K562 (cell line): ENCODE measurements around the gene TACSTD2. TPM values are rescaled to one million over a fixed set of nuclear protein-coding genes. Genes with fewer than 3 reads are reported as not detected.

Experiments used
- ARID2 ChIP-seq: fragments of 450-650 bp; IDR thresholded peaks from 2 replicates; pipeline ENCODE4 v1.6.1; 2017; ENCODE audit warnings: antibody characterized with exemption, mild to moderate bottlenecking
- FOSL1 ChIP-seq: fragments of 200-800 bp; sonication (Bioruptor generic); conservative IDR thresholded peaks from 2 replicates; pipeline ENCODE4 v1.6.1; 2016; ENCODE audit warnings: missing genetic modification characterization, missing compliant biosample characterization
- FOXP1 ChIP-seq: sonication (generic); formaldehyde crosslinking; IDR thresholded peaks from 2 replicates; pipeline ENCODE4 v1.8.0; 2022; ENCODE audit warnings: mild to moderate bottlenecking, missing genetic modification reagents
- MEF2A ChIP-seq: IDR thresholded peaks from 2 replicates; pipeline ENCODE4 v1.6.1; 2011; ENCODE audit warnings: low read depth, mild to moderate bottlenecking, low read length, moderate library complexity; ENCODE audit not compliant: control insufficient read depth
- PHF21A ChIP-seq: fragments of 450-650 bp; IDR thresholded peaks from 2 replicates; pipeline ENCODE4 v1.6.1; 2017; ENCODE audit warnings: low read depth, borderline replicate concordance
- RAD51 ChIP-seq: fragments of 450-650 bp; IDR thresholded peaks from 2 replicates; pipeline ENCODE4 v1.7.1; 2016; ENCODE audit warnings: low read depth, mild to moderate bottlenecking, borderline replicate concordance
- ZKSCAN1 ChIP-seq: fragments of 150-350 bp; IDR thresholded peaks from 2 replicates; pipeline ENCODE4 v1.6.1; 2016; ENCODE audit warnings: low read depth, low read length
- ZNF274 ChIP-seq: IDR thresholded peaks from 2 replicates; pipeline ENCODE4 v1.6.1; 2011; ENCODE audit warnings: low read depth, mild to moderate bottlenecking, low read length, moderate library complexity, borderline replicate concordance
- ZNF445 ChIP-seq: fragments of 250-450 bp; sonication (Bioruptor Pico); IDR thresholded peaks from 2 replicates; pipeline ENCODE4 v1.4.0; 2020; ENCODE audit warnings: low read depth, mild to moderate bottlenecking, moderate library complexity
- ZNF780A ChIP-seq: fragments of 250-450 bp; sonication (Bioruptor Pico); IDR thresholded peaks from 2 replicates; pipeline ENCODE4 v1.5.0; 2021; ENCODE audit warnings: mild to moderate bottlenecking
- polyA plus RNA-seq, 8 experiments: library from polyadenylated mRNA; depleted of rRNA in 4 of 8; stranded (reverse) in 5 of 8; unstranded in 3 of 8; fragments of >200 nt; fragmentation: Nextera tagmentation in 2 of 8; fragmentation: Illumina TruSeq in 1 of 8; extraction: Ambion mirVana in 2 of 8; extraction: Trizol in 1 of 8; gene quantifications; 2 replicates each; pipeline versions ENCODE4 v1.2.1 to v1.2.3, GENCODE V29; 2011 to 2014; ENCODE audit warnings: inconsistent platforms in 1 of 8, missing spikeins in 1 of 8
- total RNA-seq, 7 experiments: library from RNA; depleted of rRNA in 6 of 7; stranded (reverse); fragments of >200 nt in 6 of 7; fragmentation: Illumina TruSeq in 2 of 7; extraction: Trizol in 2 of 7; gene quantifications; 2 replicates each; pipeline versions ENCODE4 v1.2.1 to v1.2.3, GENCODE V29; 2011 to 2021; ENCODE audit warnings: low replicate concordance in 1 of 7
- TF ChIP-seq, protein P1 (sequence below): sonication (generic); formaldehyde crosslinking; IDR thresholded peaks from 2 replicates; pipeline ENCODE4 v1.8.0; 2022; ENCODE audit warnings: missing genetic modification reagents, mild to moderate bottlenecking, borderline replicate concordance
- TF ChIP-seq, protein P2 (sequence below): fragments of 450-650 bp; IDR thresholded peaks from 2 replicates; pipeline ENCODE4 v1.6.1; 2016; ENCODE audit warnings: missing biosample characterization, missing genetic modification characterization
- TF ChIP-seq, protein P3 (sequence below): fragments of 450-650 bp; formaldehyde crosslinking; IDR thresholded peaks from 2 replicates; pipeline ENCODE4 v1.4.0; 2020; ENCODE audit warnings: mild to moderate bottlenecking, moderate library complexity
- TF ChIP-seq, protein P4 (sequence below): sonication (generic); formaldehyde crosslinking; IDR thresholded peaks from 2 replicates; pipeline ENCODE4 v1.5.0; 2020; ENCODE audit warnings: missing genetic modification reagents
- TF ChIP-seq, protein P5 (sequence below), 2 experiments: fragments of 150-350 bp in 1 of 2; IDR thresholded peaks; 2 replicates each; pipeline ENCODE4 v1.6.1; 2012 to 2016; ENCODE audit warnings: low read depth in 2 of 2, low read length in 2 of 2, mild to moderate bottlenecking in 1 of 2, moderate library complexity in 1 of 2
- TF ChIP-seq, protein P6 (sequence below), 2 experiments: fragments of 450-650 bp in 1 of 2; sonication (generic) in 1 of 2; formaldehyde crosslinking; conservative IDR thresholded peaks; 2 replicates each; pipeline versions ENCODE4 v1.4.0 to v1.8.1; 2020 to 2022; ENCODE audit warnings: mild to moderate bottlenecking in 1 of 2, missing genetic modification reagents in 1 of 2

Gene TACSTD2
- total and polyA plus RNA-seq, 9 of the 15 experiments (the other 6 are each of a cell fraction or from before 2014, with no cell fraction given) = 0.04 to 0.31 TPM; not detected in 7

DNA sequence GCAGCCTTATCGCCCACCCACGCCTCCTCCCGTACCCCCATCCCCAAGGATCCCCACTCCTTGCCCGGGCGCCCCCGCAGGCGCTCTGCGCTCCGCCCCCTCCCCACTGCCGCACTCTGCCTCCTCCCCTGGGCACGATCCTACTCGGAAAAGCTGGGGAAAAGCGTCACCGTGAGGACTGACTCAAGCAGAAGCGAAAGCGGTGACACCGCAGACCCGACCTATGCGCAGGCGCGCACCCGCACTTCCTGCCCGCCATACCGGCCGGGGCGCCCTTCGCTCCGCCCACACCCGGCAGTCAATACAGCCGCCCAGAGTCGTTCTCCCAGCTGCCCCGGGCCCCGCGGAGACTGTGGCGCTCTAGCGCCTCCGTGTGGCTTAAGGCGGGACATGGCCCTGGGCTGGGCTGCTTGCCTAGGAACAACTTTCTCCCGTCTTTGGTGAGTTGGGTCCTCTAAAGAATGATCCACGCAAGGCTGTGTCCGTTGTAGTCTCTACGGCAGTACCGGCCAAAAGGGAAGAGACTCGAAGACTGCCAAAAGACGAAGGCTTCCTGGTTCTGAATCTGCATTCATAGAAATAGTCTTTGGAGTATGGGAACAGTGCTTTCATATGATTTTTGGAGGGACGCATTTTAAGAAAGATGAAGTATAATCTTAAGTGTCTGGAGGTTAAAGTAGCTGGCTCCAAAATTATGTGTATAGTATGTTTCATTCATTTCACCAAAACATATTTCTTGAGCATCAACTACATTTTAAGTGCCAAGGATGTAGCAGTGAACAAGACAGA is 30.3 kb downstream of the TACSTD2 start, which contains the start of gene OMA1 (continued):
- TF ChIP-seq, protein P1, sequence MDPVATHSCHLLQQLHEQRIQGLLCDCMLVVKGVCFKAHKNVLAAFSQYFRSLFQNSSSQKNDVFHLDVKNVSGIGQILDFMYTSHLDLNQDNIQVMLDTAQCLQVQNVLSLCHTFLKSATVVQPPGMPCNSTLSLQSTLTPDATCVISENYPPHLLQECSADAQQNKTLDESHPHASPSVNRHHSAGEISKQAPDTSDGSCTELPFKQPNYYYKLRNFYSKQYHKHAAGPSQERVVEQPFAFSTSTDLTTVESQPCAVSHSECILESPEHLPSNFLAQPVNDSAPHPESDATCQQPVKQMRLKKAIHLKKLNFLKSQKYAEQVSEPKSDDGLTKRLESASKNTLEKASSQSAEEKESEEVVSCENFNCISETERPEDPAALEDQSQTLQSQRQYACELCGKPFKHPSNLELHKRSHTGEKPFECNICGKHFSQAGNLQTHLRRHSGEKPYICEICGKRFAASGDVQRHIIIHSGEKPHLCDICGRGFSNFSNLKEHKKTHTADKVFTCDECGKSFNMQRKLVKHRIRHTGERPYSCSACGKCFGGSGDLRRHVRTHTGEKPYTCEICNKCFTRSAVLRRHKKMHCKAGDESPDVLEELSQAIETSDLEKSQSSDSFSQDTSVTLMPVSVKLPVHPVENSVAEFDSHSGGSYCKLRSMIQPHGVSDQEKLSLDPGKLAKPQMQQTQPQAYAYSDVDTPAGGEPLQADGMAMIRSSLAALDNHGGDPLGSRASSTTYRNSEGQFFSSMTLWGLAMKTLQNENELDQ (CRISPR knock-in tag) = no peak
- TF ChIP-seq, protein P2, sequence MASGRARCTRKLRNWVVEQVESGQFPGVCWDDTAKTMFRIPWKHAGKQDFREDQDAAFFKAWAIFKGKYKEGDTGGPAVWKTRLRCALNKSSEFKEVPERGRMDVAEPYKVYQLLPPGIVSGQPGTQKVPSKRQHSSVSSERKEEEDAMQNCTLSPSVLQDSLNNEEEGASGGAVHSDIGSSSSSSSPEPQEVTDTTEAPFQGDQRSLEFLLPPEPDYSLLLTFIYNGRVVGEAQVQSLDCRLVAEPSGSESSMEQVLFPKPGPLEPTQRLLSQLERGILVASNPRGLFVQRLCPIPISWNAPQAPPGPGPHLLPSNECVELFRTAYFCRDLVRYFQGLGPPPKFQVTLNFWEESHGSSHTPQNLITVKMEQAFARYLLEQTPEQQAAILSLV (tag) = no peak
- TF ChIP-seq FOXP1 (CRISPR knock-in tag) = no peak
- TF ChIP-seq, protein P3, sequence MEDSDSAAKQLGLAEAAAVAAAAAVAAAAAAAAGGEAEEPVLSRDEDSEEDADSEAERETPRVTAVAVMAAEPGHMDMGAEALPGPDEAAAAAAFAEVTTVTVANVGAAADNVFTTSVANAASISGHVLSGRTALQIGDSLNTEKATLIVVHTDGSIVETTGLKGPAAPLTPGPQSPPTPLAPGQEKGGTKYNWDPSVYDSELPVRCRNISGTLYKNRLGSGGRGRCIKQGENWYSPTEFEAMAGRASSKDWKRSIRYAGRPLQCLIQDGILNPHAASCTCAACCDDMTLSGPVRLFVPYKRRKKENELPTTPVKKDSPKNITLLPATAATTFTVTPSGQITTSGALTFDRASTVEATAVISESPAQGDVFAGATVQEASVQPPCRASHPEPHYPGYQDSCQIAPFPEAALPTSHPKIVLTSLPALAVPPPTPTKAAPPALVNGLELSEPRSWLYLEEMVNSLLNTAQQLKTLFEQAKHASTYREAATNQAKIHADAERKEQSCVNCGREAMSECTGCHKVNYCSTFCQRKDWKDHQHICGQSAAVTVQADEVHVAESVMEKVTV = peak; percentile 84
- TF ChIP-seq ZKSCAN1 = peak; percentile 60; the same call in 1 of the 2 replicates
- no peak for TF ChIP-seq ZNF445 (CRISPR knock-in tag)
- no peak for TF ChIP-seq RAD51
- peak; percentile 93 for TF ChIP-seq ARID2
- TF ChIP-seq FOSL1 = no peak; the same call in 1 of the 2 replicates
- TF ChIP-seq, protein P4, sequence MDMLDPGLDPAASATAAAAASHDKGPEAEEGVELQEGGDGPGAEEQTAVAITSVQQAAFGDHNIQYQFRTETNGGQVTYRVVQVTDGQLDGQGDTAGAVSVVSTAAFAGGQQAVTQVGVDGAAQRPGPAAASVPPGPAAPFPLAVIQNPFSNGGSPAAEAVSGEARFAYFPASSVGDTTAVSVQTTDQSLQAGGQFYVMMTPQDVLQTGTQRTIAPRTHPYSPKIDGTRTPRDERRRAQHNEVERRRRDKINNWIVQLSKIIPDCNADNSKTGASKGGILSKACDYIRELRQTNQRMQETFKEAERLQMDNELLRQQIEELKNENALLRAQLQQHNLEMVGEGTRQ (CRISPR knock-in tag) = no peak
- no peak for TF ChIP-seq MEF2A
- TF ChIP-seq, protein P5, sequence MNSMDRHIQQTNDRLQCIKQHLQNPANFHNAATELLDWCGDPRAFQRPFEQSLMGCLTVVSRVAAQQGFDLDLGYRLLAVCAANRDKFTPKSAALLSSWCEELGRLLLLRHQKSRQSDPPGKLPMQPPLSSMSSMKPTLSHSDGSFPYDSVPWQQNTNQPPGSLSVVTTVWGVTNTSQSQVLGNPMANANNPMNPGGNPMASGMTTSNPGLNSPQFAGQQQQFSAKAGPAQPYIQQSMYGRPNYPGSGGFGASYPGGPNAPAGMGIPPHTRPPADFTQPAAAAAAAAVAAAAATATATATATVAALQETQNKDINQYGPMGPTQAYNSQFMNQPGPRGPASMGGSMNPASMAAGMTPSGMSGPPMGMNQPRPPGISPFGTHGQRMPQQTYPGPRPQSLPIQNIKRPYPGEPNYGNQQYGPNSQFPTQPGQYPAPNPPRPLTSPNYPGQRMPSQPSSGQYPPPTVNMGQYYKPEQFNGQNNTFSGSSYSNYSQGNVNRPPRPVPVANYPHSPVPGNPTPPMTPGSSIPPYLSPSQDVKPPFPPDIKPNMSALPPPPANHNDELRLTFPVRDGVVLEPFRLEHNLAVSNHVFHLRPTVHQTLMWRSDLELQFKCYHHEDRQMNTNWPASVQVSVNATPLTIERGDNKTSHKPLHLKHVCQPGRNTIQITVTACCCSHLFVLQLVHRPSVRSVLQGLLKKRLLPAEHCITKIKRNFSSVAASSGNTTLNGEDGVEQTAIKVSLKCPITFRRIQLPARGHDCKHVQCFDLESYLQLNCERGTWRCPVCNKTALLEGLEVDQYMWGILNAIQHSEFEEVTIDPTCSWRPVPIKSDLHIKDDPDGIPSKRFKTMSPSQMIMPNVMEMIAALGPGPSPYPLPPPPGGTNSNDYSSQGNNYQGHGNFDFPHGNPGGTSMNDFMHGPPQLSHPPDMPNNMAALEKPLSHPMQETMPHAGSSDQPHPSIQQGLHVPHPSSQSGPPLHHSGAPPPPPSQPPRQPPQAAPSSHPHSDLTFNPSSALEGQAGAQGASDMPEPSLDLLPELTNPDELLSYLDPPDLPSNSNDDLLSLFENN (IDR thresholded peaks at IDR 0.05; ENCODE audit: low read depth in 2 of 2, low read length in 2 of 2) = no peak
- TF ChIP-seq ZNF780A (CRISPR knock-in tag) = no peak
- TF ChIP-seq, protein P6, sequence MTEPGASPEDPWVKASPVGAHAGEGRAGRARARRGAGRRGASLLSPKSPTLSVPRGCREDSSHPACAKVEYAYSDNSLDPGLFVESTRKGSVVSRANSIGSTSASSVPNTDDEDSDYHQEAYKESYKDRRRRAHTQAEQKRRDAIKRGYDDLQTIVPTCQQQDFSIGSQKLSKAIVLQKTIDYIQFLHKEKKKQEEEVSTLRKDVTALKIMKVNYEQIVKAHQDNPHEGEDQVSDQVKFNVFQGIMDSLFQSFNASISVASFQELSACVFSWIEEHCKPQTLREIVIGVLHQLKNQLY (CRISPR knock-in tag; conservative IDR thresholded peaks at IDR 0.05) = no peak
- TF ChIP-seq ZNF274 = no peak
- peak; percentile 64; the same call in 1 of the 2 replicates for TF ChIP-seq PHF21A
